ENCODE data around the gene LTBP3.
A peak's percentile ranks its signal among the peaks of the same experiment; 100 is the strongest.

The LTBP3 gene

GRCh38 chr11:65553301-65554001 lies 4.7 kb downstream of the LTBP3 start:
- DNase-seq = no peak

GRCh38 chr11:65552388-65552951 lies 5.7 kb downstream of the LTBP3 start:
- no peak for DNase-seq

GRCh38 chr11:65551572-65552387 lies 6.4 kb downstream of the LTBP3 start:
- DNase-seq = no peak

GRCh38 chr11:65549096-65549495 lies 9.1 kb downstream of the LTBP3 start:
- DNase-seq = no peak

GRCh38 chr11:65548395-65548794 lies 9.8 kb downstream of the LTBP3 start:
- no peak for DNase-seq

- no peak for DNase-seq
Measured at GRCh38 chr11:65547446-65548125, 10.6 kb downstream of the LTBP3 start.

- no peak for DNase-seq
Measured at GRCh38 chr11:65546217-65546958, 11.8 kb downstream of the LTBP3 start.

GRCh38 chr11:65545853-65546216 lies 12.3 kb downstream of the LTBP3 start:
- no peak for DNase-seq

- DNase-seq = no peak
Measured at GRCh38 chr11:65542738-65543390, 15.3 kb downstream of the LTBP3 start.

GRCh38 chr11:65541093-65541982 lies 16.8 kb downstream of the LTBP3 start:
- no peak for DNase-seq

GRCh38 chr11:65540290-65541092 lies 17.7 kb downstream of the LTBP3 start:
- DNase-seq = peak; percentile 87

GRCh38 chr11:65539744-65540289 lies 18.3 kb downstream of the LTBP3 start:
- no peak for DNase-seq

GRCh38 chr11:65538915-65539743 lies 19.0 kb downstream of the LTBP3 start:
- no peak for DNase-seq

GRCh38 chr11:65538232-65538914 lies 19.8 kb downstream of the LTBP3 start:
- DNase-seq = no peak

- DNase-seq = no peak
Measured at GRCh38 chr11:65537620-65538231, 20.4 kb downstream of the LTBP3 start.

- DNase-seq = no peak
Measured at GRCh38 chr11:65537296-65537597, 20.9 kb downstream of the LTBP3 start.

GRCh38 chr11:65536412-65537295 lies 21.5 kb downstream of the LTBP3 start:
- DNase-seq = no peak
